Medulla oblongata (tissue), 1 donor: ENCODE data around the gene KIF21B.
"Not testable (repeated sequence)": the region's sequence is repeated elsewhere in the genome, so short reads cannot be mapped to it uniquely, and the experiment has no call there.

Source experiments
- DNase-seq: peaks from one replicate; pipeline ENCODE4 v3.0.0-alpha.2; 2015; ENCODE audit errors: extremely low spot score

Gene KIF21B

DNA sequence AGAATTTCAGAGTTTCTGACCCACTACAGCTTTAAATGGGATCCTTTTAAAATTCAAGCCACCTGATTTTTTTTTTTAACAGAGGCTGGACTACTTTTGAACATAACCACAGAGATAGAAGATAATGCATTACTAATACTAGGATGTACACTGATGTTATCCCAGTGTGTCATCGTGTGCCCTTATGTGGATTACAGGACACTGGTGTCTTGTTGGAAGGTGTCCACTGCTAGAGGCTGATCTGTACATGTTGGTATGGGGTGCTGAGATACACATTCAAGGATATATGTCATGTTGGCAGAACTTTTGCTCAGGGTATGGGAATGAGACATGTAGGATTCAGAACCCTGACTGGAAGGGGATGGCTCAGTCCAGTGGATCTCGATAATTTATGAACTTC lies 72.5 kb downstream of the KIF21B start:
- no peak for DNase-seq

DNA sequence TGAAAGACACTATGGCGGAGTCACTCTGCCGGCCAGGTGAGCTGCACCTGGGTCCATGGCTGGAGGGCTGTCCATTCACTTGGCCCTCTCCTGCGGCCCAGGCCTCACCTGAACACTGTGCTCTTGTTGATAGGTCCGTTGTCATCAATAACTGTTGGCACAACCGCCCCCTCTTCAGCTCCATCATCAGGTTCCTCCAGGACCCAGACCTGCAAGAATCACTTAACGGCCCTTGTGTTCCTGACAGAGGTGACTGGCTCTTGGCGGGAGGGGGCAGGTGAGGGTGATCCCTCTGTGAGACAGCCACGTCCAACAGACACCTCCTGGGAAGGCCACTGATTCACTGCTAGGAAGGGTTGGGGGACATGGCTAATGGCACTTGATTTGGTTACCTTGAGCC lies 73.9 kb downstream of the KIF21B start:
- no peak for DNase-seq

DNA sequence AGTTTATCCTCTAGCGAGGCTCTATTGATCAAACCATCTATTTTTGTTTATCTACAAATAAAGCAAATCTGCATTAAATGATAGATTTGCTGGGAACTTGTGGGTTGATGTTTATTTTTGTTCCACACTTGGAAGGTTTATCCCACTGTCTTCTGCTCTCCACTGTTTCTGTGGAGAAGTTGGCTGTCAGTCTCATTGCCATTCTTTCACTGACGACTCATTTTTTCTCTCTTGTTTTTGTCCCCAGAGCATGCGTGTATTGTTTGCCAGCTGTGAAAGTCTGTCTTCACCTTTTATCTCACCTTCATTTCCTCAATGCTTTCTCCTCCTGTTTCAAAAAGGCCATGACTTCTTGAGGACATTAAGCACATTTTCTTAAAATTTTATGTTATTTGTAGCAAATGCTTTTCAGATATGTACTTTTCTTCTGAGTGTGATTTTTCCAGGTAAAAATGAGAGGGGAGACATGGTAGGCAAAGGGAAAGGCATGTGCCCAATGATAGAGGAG lies 76.4 kb downstream of the KIF21B start:
- DNase-seq, result no peak

DNA sequence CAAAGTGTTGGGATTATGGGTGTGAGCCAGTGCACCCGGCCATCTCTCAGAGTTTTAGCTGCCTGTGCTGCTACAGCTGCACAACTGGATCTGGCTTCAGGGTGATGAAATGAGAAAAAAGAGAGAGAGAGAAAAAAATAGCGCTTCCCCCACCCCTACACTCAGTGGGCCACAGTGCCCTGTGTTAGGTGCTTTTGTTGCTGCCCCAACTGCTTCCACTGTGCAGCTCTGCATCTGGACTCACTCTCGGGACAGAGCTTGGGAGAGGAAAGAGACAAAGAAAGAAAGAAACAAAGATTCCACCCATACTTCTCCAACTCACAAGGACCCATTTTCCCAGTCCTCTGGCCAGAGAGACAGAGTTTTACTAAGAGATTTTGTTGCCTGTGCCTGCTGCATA lies 78.4 kb downstream of the KIF21B start:
- DNase-seq, result no peak

DNA sequence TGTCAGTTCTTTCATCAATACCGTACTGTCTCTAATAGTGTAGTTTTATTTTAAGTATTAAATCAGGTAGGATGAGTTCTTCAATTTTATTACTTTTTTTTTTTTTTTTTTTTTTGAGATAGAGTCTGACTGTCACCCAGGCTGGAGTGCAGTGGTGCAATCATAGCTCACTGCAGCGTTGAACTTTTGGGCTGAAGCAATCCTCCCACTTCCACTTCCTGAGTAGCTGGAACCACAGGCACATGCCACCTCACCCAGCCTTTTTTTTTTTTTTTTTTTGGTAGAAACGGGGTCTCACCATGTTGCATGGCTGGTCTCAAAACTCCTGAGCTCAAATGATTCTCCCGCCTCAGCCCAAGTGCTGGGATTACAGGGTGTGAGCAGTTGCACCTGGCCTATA lies 84.6 kb downstream of the KIF21B start:
- no peak for DNase-seq

DNA sequence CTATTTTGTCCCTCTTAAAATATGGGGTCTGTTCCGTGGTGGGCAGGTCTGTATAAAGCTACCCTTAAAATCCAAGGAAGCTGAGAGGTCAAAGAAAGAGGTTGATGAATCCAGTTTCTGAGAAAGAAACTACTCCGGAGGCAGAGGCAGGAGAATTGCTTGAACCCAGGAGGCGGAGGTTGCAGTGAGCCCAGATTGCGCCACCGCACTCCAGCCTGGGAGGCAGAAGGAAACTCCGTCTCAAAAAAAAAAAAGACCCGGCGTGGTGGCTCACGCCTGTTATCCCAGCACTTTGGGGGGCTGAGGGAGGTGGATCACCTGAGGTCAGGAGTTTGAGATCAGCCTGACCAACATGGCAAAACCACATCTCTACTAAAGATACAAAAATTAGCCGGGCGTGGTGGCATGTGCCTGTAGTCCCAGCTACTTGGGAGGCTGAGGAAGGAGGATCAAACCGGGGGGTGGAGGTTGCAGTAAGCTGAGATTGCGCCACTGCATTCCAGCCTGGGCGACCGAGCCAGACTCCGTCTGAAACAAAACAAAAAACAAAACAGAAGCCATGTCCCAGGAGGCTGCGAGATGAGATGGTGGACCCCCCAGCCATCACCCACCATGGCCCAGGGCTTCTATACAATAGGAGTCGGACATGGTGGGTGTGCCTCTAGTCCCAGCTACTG lies 88.1 kb downstream of the KIF21B start:
- DNase-seq, result not testable (repeated sequence)

DNA sequence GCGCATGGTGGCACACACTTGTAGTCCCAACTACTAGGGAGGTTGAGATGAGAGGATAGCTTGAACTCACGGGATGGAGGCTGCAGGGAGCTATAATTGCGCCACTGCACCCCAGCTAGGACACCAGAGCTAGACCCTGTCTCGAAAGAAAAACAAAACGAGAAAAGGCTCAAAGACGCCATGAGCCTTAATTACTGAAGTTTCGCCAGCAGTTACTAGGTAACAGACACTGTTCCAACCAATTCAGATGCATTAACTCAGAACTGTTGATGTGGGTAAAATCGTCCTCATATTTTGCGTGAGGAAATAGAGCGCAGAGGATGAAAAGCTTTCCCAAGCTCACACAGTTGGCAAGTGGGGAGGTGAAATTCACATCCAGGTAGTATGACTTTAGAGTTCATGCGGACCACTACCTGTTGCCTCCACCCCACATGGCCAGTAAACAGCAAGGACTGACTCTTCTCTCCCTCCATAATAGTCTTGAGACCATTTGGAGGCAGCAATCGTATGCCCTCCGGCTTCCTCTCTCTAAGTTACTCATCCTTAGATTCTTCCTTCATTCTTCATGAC lies 88.8 kb downstream of the KIF21B start:
- no peak for DNase-seq

DNA sequence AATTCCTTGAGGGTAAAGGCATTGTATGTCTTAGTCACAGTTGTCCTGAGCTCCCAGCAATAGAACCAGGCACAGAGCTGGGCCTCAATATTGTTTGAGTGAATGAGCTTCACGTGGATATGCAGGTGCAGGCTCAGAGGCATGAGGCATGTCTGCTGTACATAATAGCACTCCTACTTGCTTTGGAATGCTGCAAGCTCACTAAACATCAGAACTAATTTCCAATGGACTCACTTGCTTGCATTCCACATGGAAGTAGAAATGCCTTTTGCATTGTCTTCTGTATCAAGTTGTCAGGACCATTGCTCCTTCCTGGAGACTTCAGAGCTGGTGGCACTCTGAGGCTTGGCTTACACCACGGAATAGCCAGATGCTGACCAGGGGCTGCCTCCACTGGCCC lies 91.7 kb downstream of the KIF21B start:
- DNase-seq, result no peak

DNA sequence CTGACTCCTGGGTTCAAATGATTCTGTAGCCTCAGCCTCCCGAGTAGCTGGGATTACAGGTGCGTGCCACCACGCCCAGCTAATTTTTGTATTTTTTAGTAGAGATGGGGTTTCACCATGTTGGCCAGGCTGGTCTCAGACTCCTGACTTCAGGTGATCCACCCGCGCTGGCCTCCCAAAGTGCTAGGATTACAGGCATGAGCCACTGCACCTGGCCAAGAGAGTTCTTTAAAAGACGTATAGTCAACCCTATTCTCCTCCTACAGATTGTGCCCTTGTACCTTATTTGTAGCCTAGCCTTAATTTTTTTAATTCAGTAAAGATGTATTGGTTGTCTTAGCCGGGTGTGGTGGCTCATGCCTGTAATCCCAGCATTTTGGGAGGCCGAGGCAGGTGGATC lies 93.2 kb downstream of the KIF21B start:
- DNase-seq, result not testable (repeated sequence)

DNA sequence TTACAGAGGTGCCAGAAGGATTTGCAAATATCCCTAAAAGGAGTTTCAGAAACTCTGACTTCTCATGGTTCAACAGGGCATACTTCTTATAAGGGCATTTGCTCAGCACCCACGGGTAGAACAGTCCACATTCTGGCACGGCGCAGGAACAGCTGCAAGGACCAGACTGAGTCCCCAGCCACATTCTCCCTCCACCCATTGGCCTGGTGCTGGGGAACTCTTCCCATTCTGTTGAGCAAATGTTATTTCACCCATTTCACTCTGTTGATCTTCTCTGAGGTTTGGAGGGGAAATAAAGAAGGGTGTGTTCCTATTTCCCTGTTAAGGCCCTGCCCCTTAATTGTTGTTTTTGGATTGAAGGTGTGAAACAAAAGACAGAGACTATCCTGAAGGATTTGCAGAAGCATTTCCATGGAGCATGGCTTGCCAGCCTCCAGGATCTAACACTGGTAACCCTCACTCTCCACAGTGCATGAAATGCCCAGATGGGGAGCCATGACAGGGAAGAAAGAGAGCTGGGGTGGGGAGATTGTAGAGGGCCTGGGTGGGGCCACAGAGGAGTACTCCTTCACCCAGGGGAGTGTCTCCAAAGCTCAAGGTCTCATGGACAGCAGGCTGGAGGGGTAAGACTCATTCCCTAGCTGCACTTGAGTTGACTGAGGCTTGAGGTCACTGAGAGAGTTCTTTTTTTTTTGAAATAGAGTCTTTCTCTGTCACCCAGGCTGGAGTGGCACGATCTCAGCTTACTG lies 93.8 kb downstream of the KIF21B start:
- DNase-seq, result no peak

DNA sequence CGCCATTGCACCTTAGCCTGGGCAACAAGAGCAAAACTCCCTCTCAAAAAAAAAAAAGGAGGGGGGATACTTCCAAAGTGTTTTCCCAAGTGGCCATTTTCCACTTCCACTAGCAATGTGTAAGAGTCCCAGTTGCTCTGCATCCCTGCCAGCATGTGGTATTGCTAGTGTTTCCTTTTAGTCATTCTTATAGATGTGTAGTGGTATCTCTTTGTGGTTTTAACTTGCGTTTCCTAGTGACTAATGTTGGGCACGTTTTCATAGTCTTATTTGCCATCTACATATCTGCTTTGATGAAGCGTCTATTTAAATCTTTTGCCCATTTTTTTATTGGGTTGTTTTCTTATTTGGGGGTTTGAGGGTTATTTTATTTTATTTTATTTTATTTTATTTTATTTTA lies 97.7 kb downstream of the KIF21B start:
- no peak for DNase-seq

DNA sequence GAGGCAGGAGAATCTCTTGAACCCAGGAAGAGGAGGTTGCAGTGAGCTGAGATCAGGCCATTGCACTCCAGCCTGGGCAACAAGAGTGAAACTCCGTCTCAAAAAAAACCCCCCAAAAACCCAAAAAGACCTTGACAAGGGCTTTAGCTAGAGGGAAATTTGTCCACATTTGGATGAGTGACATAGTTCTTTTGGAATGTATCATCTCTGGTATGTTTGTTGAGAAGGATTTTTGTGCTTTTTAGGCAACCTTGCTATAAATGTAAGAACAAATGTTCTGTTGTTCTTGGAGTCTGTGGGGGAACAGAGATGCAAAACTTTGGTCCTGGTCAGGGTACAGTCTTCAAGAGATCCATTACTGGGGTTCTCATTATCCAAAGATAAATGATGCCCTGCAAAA lies 99.9 kb downstream of the KIF21B start:
- DNase-seq, result no peak

DNA sequence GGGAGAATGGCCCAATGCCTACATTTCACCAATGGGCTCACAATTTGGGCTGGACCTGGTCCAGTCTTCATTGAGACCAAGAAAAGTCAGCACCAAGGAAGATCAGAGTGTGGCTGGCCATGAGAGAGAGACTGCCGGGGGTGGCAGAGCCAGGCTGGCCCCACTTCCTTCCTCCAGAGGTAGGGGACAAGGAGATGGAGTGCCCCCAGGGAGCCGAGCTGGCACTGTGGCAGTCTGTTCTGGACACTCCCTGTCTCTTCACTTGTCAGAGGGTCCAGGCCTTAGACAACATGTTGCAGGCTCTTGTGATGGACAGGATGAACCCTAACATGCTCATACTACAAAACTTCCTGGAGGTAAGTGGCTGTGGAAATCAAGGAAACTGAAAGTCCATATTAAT lies 101.1 kb downstream of the KIF21B start:
- no peak for DNase-seq

DNA sequence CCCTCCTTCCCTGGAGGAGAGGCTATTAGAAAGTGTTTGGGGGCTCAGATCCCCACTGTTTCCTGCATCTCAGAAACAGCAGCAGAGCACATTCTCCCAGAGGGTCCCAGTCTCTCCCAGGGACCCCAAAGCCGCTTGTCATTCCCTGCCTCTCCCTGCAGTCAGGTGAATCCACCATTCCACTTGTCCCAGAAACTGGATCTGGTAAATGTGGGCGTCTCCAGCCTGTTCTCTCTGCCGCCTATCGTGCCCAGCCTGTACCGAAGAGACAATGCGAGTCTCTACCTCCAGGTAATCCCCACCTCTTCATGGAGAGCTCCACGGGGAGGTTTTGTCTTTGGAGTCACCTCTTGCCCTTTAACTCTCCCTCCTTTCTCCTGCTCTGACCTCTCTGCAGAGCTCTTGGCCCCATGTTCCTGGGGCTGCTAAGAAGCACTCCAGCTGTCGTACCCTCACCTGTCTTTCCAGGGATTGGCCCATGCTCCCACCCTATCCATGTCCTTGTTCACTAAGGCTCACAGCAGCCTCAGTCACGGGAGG lies 101.9 kb downstream of the KIF21B start:
- no peak for DNase-seq
